B cell (primary cell): ENCODE data around the gene USP37.

Experiments used
- EZH2 ChIP-seq: IDR thresholded peaks from 2 replicates; pipeline ENCODE4 v1.6.1; 2012; ENCODE audit warnings: borderline replicate concordance, low read depth, mild to moderate bottlenecking, moderate library complexity, low read length; ENCODE audit not compliant: insufficient read depth, poor library complexity, severe bottlenecking
- TF ChIP-seq, protein P1 (sequence below): fragments of 200-600 bp; IDR thresholded peaks from one replicate; pipeline ENCODE4 v1.8.0; 2022; ENCODE audit warnings: antibody characterized with exemption, mild to moderate bottlenecking

DNA sequence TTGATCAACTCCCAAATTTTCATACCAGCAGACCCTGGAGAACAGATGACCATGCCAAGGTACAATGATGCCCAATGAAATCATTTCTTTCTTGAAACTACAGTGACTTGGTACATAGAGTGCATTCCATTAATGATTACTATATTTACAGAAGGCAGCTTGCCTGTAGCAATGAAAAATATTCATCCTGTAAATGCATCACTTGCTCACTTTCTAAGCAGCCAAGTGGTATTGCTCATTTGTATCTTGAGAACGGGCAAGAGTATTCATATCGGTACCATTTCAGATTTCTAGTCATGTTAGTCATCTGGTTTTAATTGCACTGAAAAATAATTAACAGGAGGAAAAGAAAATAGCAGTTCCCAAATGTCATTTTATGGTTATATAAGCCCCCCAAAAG is 89.6 kb downstream of the USP37 start:
- TF ChIP-seq, protein P1, sequence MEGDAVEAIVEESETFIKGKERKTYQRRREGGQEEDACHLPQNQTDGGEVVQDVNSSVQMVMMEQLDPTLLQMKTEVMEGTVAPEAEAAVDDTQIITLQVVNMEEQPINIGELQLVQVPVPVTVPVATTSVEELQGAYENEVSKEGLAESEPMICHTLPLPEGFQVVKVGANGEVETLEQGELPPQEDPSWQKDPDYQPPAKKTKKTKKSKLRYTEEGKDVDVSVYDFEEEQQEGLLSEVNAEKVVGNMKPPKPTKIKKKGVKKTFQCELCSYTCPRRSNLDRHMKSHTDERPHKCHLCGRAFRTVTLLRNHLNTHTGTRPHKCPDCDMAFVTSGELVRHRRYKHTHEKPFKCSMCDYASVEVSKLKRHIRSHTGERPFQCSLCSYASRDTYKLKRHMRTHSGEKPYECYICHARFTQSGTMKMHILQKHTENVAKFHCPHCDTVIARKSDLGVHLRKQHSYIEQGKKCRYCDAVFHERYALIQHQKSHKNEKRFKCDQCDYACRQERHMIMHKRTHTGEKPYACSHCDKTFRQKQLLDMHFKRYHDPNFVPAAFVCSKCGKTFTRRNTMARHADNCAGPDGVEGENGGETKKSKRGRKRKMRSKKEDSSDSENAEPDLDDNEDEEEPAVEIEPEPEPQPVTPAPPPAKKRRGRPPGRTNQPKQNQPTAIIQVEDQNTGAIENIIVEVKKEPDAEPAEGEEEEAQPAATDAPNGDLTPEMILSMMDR: no peak
- no peak for TF ChIP-seq EZH2
